Measurements from ENCODE around the gene ACVR2B. TPM values are rescaled to one million over a fixed set of nuclear protein-coding genes. Genes with fewer than 3 reads are reported as not detected.
A peak's percentile ranks its signal among the peaks of the same experiment; 100 is the strongest.

ACVR2B gene
- total RNA-seq, 1 donor from 2014 or later, result 42.8 TPM

DNA sequence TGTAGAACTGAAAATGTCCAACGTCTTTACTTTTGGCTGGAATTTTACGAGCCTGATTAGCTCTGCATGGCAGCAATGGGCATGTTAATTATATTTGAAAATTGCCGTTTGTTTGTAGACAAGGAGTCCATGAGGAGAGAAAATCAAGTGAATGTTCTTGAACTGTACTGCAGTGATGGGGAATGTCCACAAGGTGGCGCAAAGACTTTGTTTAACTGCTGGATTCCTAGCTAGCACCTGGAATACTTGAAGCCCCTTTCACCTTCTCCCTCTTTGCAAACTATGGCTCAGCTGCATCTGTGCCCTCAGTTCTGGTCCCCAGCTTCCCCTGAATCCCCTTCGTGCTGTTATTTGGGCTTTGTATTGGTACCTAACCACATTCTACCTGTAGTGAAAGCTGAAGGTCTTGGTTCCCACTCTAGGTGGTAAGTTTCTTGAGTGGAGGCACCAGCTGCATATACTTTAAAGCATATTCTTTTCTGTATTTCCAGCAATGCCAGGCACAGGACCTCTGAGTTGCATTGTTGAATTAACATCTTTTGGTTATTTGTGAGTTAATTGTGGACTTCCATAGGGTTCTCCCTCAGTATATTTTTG, 67.8 kb downstream of the ACVR2B start:
- Mint-ChIP-seq H3K27me3 (no peaks in the 10 kb centered on the region), H3K27ac (no peak overlapping the region), H3K9me3 (no peaks in the 10 kb centered on the region), H3K4me3 (no peak overlapping the region), H3K4me1 (ENCODE audit: unreplicated experiment) (peaks cover 6% of the 10 kb centered on the region), H3K36me3 (peaks cover under 1% of the 10 kb centered on the region)
- no peak for DNase-seq (ENCODE audit: extremely low spot score, unreplicated experiment)
- TF ChIP-seq, protein P1, sequence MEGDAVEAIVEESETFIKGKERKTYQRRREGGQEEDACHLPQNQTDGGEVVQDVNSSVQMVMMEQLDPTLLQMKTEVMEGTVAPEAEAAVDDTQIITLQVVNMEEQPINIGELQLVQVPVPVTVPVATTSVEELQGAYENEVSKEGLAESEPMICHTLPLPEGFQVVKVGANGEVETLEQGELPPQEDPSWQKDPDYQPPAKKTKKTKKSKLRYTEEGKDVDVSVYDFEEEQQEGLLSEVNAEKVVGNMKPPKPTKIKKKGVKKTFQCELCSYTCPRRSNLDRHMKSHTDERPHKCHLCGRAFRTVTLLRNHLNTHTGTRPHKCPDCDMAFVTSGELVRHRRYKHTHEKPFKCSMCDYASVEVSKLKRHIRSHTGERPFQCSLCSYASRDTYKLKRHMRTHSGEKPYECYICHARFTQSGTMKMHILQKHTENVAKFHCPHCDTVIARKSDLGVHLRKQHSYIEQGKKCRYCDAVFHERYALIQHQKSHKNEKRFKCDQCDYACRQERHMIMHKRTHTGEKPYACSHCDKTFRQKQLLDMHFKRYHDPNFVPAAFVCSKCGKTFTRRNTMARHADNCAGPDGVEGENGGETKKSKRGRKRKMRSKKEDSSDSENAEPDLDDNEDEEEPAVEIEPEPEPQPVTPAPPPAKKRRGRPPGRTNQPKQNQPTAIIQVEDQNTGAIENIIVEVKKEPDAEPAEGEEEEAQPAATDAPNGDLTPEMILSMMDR (conservative IDR thresholded peaks at IDR 0.05), result peak; percentile 94

DNA sequence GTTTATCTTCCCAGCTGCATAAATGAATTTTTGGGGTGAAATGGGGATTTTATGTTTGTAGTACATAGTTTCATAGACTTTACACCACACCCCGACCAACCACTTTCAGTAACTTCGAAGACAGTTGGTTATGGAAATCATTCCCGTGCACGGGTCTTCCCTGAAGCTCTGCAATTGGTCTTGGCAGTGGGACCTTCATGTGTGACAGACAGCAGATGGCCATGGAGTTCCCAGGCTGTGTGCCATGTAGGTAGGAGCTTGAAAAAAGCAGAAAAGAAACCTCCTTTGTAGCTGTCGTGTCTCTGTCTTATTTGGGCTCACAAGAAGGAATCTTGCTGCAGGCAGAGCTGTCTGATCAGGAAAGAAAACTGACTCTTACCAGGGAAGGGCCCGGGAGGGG, 68.3 kb downstream of the ACVR2B start:
- DNase-seq (ENCODE audit: extremely low spot score, unreplicated experiment), result no peak
- no peak overlapping the region for H3K27ac Mint-ChIP-seq
- H3K4me1 Mint-ChIP-seq (ENCODE audit: unreplicated experiment), result peaks cover 6% of the 10 kb centered on the region
- TF ChIP-seq, protein P1 (conservative IDR thresholded peaks at IDR 0.05), result no peak
- H3K27me3 Mint-ChIP-seq, result no peaks in the 10 kb centered on the region
- H3K4me3 Mint-ChIP-seq, result no peak overlapping the region
- H3K36me3 Mint-ChIP-seq, result peaks cover 5% of the 10 kb centered on the region
- no peaks in the 10 kb centered on the region for H3K9me3 Mint-ChIP-seq

DNA sequence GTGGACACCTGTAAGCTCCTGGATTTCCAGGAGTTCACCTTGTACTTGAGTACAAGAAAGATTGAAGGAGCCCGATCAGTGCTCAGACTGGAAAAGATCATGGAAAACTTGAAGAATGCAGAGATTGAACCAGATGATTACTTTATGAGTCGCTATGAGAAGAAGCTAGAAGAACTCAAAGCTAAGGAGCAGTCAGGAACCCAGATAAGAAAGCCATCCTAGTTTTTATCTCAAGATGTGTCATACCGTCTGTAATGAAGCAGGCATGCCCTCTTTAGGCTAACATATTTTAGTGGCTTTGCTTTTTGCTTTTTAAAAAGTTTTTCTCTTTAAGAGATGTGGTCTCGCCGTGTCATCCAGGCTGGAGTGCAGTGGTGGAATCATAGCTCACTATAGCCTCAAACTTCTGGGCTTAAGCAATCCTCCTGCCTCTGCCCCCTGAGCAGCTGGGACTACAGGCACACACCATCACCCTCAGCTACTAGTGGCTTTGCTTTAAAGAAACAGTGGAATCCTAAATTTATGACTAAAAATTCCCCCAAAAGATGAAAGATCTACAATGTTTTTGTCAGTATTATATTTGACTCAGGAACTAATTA, 70.5 kb downstream of the ACVR2B start:
- Mint-ChIP-seq H3K4me3 (no peak overlapping the region), H3K4me1 (ENCODE audit: unreplicated experiment) (peaks cover 6% of the 10 kb centered on the region), H3K27ac (no peak overlapping the region), H3K36me3 (peaks cover 11% of the 10 kb centered on the region), H3K9me3 (no peaks in the 10 kb centered on the region), H3K27me3 (no peaks in the 10 kb centered on the region)
- no peak for DNase-seq (ENCODE audit: extremely low spot score, unreplicated experiment)
- TF ChIP-seq, protein P1 (conservative IDR thresholded peaks at IDR 0.05), result no peak

DNA sequence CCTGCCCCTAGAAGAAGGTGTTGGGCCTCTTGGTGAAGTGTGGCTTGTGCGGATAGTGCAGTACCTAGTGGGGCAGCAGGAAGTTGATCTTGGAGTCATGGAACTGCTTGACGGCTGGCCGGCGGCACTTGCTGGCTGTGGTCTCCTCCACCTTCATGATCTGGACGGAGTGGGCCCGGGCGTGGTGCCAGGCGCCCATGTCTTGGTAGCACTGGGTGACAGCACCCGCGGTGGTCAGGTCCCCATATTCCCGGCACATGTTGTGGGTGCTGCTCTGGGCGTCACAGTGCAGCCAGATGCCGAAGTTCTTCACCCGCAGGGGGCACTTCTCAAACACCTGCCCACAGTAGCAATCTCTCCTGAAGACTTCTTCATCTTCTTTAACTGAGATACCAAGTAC, 73.1 kb downstream of the ACVR2B start:
- Mint-ChIP-seq H3K27ac (no peak overlapping the region), H3K4me3 (no peak overlapping the region), H3K27me3 (no peaks in the 10 kb centered on the region), H3K9me3 (no peaks in the 10 kb centered on the region), H3K4me1 (ENCODE audit: unreplicated experiment) (no peaks in the 10 kb centered on the region), H3K36me3 (peaks cover 11% of the 10 kb centered on the region)
- TF ChIP-seq, protein P1 (conservative IDR thresholded peaks at IDR 0.05), result no peak
- no peak for DNase-seq (ENCODE audit: extremely low spot score, unreplicated experiment)

DNA sequence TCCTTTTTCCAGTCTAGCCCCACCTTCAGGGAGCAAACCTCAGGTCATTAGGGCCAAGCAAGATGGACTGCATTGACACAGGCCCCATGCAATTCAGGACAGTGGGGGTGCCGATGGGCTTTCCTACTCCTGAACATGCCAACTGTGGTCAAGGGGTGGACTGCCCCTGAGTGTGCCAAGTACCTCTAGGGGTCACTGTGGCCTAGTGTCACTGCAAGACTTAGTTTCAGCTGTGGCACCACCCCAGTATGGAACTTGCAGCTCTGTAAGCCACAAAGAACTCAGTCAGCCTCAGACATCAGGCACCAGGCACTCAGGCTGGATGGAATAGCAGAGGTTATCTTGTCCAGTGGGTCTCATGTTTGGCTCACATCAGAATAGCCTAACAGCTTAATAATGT, 74.8 kb downstream of the ACVR2B start:
- Mint-ChIP-seq H3K4me1 (ENCODE audit: unreplicated experiment) (no peaks in the 10 kb centered on the region), H3K9me3 (no peaks in the 10 kb centered on the region), H3K27me3 (no peaks in the 10 kb centered on the region), H3K4me3 (no peak overlapping the region), H3K36me3 (peaks cover 11% of the 10 kb centered on the region), H3K27ac (no peak overlapping the region)
- TF ChIP-seq, protein P1 (conservative IDR thresholded peaks at IDR 0.05), result peak; percentile 21
- DNase-seq (ENCODE audit: extremely low spot score, unreplicated experiment), result no peak

Data from type B pancreatic cell (in vitro differentiated cells).